Right ventricle myocardium superior (tissue), 1 donor: ENCODE results near the gene HIBADH. TPM values are rescaled to one million over a fixed set of nuclear protein-coding genes. Genes with fewer than 3 reads are reported as not detected.
"Not testable (repeated sequence)": the region's sequence is repeated elsewhere in the genome, so short reads cannot be mapped to it uniquely, and the experiment has no call there.

Experiments used
- ATAC-seq: fragments of 200-7000 bp; cut with Tn5 transposase; one replicate; pipeline ENCODE4 v1.9.1; 2020; ENCODE audit warnings: mild to moderate bottlenecking; ENCODE audit not compliant: poor library complexity
- DNase-seq: peaks from one replicate; pipeline ENCODE4 v3.0.0-alpha.2; 2020
- intact Hi-C: fragments of 100-400 bp; cut with DNase I; formaldehyde crosslinking; loops from one replicate; pipeline ENCODE4 v1.11.2; 2022
- total RNA-seq: library from RNA; stranded (reverse); fragmentation: NEBNext Ultra II Directional; extraction: Animal tissue kit (Norgen Biotek cat#: 25700); gene quantifications from one replicate; pipeline ENCODE4 v1.2.1, GENCODE V29; 2021
- donor health status: DM: no; HTN: yes; CAD: no; lungs with severe emphysema.

The HIBADH gene
- total RNA-seq, 1 donor from 2014 or later = 113 TPM

DNA sequence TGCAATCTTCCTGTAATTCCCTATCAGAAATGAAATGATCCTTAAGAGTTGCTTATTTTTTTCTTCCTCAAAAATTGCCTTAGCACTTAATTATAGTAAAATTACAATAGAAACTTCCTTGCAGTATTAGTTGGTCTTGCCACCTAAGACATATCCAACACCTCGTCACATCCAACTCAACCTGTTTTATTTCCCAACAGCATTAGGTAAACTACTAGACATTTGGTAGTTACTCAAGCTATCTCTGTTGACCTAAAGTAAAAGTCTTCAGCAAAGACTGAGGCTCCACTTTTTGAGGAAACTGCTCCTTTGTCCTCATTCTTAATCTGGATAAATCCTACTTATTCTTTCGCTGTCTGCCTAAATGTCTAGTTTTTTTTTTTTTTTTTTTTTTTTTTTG is 20.4 kb downstream of the HIBADH start:
- intact Hi-C loops = no loop called here
- ATAC-seq (no peak), DNase-seq (no peak)

DNA sequence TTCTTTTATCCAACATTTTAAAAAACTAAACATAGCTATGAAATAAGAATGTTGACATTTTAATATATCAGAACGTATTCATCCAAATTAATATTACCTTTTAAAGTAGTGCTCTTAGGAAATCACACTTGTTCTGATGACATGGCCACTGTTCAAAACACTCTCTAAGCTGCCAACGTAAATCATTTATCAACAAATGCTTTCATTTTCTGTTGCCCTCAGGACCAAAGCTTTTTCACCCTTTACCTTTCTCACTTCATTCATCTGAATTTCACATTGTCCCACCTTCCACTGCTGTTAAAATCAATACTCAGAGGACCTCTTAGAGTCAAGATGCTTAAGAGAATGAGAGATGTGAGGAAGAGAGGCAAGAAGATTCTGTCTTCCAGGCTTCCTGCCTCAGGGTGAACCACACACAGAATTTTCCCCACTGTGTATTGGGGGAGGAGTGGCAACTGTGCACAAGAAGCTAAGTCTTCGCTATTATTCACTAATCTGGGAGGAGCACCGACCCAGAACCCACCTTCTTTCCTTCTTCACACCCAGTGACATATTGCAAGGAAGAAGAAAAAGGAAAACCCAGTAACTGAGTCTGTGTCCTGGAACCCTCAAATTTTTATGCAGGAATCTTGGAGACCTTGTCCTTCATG is 21.0 kb downstream of the HIBADH start:
- ATAC-seq (peak; percentile 47), DNase-seq (no peak)
- intact Hi-C loops = no loop called here

DNA sequence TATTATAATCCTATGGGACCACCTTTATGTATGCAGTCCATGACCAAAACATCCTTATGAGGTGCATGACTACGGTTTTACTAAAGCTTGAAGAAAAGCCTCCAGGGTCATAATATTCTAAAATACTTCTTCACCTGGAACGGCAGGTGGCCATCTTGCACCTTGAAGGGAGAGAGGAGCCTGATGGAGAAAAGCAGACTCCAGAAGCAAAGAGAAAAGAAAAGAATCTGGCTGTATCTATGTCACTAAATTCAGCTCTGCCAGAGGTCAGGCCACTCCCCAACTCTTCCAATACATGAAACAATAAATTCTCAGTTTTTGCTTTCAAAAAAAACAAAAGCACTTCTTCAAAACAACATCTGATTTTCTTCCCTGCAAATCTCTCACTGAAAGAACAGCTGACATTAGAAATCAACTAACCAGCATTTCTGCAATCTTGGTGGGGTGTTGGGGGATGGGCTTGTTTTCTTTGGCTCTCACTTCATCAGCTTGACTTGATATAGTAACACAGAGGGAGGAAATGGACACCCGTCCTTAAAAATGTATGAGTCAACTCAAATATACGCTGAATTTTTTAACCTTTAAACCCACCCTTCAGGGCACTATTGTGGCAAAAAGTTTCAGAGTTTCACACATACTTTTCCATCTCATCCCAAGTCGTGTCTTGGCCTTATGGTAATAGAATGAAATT is 21.7 kb downstream of the HIBADH start:
- DNase-seq (no peak), ATAC-seq (peak; percentile 81)
- intact Hi-C loops = no loop called here

DNA sequence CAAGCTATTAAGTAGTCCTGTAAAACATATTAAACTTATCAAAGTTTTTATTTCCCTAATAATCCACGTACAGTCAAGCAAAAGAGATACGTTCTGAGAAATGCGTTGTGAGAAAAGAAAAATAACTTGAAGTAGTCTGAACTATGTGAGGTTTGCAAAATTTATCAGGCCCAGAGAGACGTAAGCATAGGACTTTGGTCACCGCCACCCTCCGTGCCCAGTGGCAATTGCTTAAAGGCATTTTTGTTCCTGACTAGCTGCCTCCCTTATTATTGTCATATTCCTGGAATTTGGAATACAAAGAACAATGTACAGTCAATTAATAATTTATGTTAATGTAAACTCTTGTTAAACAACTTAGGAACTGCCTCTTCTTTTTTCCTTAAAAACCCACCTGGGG is 22.8 kb downstream of the HIBADH start:
- ATAC-seq (no peak), DNase-seq (no peak)
- intact Hi-C loops = no loop called here

DNA sequence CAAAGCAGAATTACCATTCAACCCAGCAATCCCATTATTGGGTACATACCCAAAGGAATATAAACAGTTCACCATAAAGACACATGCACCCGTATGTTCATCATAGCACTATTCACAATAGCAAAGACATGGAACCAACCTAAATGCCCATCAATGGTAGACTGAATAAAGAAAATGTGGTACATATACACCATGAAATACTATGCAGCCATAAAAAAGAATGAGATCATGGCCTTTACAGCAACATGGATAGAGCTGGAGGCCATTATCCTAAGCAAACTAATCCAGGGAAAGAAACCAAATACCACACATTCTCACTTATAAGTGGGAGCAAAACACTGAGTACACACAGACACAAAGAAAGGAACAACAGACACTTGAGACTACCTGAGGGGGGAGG is 23.6 kb downstream of the HIBADH start:
- intact Hi-C loops, DNase-seq, ATAC-seq: not testable (repeated sequence)

DNA sequence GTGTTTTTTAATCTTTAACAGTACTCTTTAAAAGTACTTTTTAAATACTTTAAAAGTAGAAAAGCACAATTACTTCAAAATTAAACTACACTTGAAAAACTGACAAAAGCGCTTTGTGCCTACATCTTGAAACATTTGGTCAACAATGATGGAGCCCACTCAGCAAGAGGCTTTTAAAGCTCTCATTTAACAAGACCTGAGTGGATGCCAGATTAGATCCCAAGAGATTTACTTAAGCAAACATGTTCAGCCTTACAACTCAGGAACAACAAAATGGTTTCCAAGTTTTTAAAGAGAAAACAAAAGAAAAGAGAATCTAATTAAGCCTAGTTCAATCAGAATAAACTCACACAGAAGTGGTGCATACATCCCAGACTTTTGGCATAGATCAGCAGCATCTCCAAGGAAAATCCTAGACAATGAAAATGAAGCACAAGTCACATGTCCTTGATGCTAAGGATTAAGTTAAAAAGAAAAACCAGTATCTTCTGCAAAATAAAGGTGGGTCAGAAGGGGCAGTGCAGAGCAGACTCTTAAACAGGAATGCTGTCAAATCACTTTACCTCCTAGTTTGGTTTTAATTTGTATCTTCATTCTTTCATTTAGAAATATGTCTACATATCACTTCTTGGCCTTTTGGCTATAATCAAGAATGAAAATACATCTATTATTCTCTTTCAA is 26.2 kb downstream of the HIBADH start:
- DNase-seq = no peak
- peak; percentile 68 for ATAC-seq
- intact Hi-C loops = no loop called here

DNA sequence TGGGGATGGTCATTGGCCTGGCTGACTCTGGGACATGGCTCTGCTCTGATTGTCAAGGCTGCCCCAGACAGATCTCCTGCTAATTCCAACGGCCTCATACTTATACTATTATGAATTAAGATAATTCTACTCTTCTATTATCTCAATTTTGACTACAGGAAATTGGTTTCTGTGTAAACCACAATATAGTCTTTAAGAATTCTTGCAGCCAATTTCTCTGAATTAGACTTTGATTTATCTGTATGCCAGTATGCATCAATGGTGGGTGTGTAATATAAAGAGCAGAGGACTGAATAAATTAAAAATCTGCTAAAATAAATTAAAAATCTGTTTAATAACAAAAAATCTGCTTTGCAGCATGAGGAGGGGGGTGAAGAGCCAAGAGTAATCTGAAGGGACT is 27.0 kb downstream of the HIBADH start:
- intact Hi-C loops = no loop called here
- no peak for ATAC-seq

DNA sequence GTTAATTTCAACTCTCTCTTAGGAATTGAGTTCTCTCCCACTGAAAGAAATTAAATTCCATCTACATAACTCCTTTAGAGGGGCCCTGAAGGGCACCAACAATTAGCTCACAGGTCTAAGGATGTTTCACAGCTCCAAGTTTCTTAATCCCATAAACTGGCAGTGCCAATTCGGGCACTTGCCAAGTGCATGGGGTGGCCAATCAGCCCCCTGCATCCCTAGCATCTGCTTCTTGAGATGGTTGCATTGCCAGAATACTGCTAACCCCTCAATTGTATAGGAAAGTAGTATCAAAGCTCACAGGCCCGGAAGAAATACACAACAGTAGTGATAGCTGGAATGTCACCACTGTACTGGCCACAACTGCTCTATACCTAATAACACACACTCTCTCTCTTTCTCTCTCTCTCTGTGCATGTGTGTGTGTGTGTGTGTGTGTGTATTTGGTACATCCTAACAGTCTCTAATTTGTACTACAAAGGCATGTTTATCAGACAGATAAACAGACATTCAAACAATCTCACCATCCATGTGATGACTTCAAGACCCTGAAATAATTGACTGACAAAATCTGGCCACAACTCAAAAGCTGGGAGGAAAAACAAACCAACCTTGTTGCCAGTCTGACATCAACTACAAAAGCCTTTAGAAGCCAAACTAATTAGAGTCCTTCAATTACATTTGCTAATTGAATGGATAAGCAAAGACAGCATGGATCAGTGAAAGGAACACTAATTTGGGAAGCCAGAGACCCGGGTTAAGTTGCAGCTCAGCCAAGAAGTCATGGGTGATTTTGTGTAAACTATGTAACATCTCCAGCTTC is 27.8 kb downstream of the HIBADH start:
- intact Hi-C loops = no loop called here
- no peak for ATAC-seq

More for the DNA sequence above, 27.0 kb downstream of the HIBADH start:
- no peak for DNase-seq

DNA sequence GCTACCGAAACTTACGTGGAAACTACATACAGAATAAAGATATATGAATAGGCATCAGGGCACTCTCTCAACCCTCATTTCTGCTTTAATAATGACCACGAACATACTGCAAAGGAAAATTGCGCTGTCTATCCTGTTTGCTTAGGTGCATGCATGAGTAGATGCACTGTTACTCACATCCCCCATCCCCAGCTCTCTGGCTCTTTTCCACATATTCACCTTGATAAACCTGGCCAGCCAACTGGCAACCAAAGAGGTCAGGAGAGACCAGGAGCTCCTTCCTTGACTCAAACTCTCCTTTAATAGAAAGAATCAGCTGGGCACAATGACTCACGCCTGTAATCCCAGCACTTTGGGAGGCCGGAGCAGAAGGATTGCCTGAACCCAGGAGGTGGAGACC is 29.6 kb downstream of the HIBADH start:
- ATAC-seq = no peak
- intact Hi-C loops = no loop called here
- no peak for DNase-seq

More for the DNA sequence above, 27.8 kb downstream of the HIBADH start:
- DNase-seq = no peak

DNA sequence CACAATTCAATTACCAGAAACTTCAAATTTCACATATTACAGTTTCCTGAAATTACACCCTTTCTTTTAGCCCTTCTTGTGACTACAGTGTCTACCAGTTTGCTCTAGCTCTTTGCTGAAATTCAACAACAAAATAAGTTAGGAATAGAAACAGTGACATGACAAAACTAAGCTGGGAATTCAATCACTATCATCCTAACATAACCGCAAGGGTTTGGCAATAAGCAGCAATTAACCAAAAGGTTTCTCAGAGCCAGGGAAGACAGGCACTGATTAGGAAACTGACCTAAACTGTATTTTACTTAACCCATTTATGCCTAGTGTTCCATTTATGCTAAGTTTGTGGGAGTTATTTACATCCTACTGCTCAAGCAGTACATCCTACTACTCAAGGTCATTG is 31.3 kb downstream of the HIBADH start:
- DNase-seq (no peak), ATAC-seq (no peak)
- intact Hi-C loops = no loop called here

DNA sequence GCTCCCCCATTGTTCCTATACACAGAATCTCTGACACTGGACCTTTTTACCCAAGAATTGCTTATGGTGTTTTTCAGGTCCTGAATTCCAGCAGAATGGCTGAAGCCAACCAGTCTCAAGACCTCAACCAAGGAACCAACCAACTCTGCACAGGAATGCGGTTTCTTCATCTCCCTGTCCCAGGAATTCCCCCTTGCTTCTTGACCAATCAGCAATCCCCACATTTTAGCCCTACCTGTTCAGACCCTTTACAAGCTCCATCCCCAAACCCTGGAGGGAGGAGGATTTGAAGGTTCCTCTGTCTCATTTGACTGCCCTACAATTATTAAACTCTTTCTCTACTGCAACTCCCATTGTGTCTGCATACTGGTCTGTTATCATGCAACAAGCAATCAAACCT is 35.5 kb downstream of the HIBADH start:
- ATAC-seq = no peak
- intact Hi-C loops = no loop called here
- no peak for DNase-seq

DNA sequence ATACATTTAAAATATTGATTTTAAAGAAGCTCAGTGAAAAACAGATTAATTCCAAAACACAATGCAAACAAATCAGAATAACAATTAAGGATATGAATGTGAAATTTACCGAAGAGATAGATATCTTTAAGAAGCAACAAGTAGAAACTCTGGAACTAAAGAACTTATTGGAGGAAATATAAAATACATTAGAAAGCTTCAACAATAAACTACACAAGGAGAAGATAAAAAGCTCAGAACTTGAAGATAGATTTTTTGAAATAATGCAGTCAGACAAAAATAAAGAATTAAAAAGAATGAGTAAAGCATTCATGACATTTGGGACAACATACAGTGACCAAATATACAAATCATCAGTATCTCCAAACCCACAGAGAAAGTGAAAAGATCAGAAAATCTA is 43.2 kb downstream of the HIBADH start:
- DNase-seq (no peak), ATAC-seq (no peak)
- intact Hi-C loops = no loop called here

DNA sequence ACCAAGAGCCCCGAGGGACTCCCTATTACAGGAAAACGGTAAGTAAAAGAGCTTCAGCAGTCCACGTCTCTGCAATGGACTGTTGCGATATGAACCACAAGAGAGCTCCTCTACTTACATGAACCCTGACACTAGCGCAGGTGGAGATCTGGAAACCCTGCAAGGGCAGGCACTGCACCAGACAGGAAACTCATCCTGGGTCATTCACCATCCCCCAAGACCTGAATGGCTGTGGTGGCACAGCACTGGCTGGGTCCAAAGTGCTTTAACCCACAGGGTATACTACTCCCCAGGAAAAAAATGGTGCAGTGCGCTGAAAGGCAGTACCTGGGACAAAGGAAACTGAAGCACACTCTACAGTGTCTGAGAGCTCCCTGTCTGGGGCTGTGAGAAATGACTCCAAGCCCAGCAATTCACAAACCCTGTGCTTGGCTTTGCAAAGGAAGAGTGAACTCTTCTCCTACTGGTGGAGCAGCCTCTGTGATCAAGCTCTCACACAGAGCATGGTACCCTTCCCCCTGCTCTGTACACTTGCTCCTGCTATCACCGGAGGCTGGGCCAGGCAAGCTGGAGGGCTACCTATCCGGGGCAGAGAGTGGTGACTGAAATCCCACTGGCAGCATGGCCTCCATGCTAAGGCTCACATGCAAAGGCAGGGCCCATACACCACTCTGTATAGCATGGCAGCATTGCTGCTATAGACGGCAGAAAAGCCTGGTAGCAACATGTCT is 44.9 kb downstream of the HIBADH start:
- ATAC-seq (no peak), DNase-seq (no peak)
- intact Hi-C loops = no loop called here

DNA sequence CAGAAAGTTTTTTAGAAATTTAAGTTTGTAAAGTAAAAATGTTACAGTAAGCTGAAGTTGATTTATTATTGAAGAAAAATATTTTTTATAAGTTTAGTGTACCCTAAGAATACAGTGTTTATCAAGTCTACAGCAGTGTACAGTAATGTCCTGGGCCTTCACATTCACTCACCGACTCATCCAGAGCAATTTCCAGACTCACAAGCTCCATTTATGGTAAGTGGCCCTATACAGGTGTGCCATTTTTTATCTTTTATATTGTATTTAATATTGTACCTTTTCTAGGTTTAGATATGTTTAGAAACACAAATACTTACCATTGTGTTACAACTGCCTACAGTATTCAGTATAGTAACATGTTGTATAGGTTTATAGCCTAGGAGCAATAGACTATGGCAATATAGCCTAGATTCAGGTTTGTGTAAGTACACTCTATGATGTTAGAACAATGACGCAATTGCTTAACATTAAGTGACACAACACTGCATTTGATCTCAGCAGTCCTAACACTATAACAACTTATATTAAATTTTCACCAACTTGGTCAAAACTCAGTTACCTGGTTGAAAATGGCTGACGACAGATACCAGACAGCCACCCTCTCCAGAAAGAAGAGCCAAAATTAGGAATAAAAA is 45.7 kb downstream of the HIBADH start:
- intact Hi-C loops = no loop called here
- ATAC-seq = no peak
- no peak for DNase-seq

DNA sequence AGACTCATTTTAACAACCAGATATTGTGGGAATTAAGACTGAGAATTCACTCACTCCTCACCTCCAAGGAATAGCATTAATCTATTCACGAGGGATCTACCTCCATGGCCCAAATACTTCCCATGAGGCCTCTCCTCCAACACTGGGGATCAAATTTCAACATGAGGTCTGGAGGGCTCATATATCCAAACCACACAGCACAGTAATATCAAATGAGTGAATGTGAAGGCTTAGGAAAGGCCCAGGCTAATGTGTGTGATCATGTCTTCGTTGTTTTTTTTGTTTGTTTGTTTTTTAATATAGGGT is 46.5 kb downstream of the HIBADH start:
- intact Hi-C loops = no loop called here
- DNase-seq (no peak), ATAC-seq (no peak)

DNA sequence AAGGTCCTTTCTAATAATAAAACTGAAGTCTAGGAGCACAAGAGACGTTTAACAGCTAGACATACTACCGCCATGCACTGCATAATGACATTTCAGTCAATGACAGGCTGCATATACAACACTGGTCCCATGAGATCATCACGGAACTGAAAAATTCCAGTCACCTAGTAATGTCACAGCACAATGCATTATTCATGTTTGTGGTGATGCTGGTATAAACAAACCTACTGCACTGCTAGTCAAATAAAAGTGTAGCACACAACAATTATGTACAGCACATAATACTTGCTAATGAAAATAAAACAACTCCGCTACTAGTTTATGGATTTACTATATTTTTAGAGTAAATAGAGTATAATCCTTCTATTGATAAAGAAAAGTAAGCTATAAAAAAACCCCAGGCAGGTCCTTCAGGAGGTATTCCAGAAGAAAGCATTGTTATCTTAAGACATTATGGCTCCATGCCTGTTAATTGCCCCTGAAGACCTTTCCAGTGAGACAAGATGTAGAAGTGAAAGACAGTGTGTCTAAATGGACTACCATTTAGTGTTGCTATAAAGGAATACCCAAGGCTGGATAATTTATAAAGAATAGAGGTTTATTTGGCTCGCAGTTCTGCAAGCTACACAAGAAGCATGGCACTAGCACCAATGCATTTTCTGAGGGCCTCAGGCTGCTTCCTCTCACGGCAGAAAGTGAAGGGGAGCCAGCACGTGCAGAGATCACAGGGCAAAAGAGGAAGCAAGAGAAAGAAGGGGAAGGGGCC is 47.1 kb downstream of the HIBADH start:
- intact Hi-C loops = no loop called here
- DNase-seq (no peak), ATAC-seq (no peak)

DNA sequence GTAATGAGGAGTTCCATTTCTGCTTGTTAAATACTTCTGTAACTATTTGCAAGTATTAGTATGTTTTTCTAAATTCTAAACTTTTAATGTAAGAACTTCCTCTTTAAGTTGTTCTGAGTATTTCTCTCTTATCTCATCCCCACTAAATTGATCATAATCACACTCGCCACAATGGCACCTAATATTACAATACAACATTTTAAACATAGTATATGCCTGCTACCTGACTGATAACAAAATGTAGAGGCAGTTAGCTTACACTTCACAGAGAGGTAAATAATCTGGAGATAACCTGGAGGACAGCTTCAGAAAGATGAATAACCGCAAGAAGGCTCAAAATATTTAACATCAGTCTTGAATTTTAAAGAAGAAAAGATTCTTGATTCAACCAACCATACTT is 48.6 kb downstream of the HIBADH start:
- intact Hi-C loops = no loop called here
- no peak for DNase-seq
- ATAC-seq = no peak

DNA sequence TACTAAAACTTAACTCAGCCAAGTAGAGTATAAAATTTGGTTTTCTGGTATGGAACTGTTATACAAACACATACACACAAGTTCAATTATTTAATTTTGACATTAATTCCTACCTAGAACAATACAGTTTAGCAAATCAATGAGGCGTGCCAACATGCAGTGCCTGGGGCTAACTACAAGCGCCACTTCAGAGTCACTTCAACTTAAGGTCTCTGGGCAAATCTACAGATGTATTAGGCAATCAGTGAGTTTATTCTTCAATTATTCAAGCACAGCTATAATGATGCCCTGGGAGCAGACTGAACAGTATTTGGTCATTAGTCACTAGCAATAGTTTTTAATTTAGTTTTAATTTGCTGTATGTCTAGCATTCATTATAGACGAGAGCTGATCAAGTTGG is 51.6 kb downstream of the HIBADH start:
- ATAC-seq = no peak
- DNase-seq = no peak
- intact Hi-C loops = no loop called here
